ENCODE data around the gene NHERF2. TPM values are rescaled to one million over a fixed set of nuclear protein-coding genes. Genes with fewer than 3 reads are reported as not detected.

The NHERF2 gene
- polyA plus RNA-seq, 5 donors = 63.1 to 196 (median 91.8) TPM

DNA sequence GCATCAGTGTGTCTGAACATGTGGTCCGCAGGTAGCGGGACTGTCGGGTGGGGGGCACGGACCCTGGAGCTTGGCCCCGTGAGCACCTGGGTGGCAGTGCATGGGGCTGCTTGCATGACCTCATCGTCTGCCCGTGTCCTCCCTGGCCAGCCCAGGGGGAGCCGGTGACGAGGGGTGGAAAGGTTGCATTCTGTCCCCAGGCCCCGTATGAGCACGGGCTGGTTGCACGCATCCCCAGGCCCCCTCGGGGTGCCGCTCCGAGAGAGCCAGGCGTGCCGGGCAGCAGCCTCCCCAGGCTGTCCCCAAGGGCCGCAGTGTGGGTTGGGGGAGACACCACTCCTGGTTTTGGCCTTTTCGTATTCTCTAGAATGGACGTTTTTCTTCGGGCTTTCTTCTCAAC lies 51.0 kb downstream of the NHERF2 start:
- DNase-seq = no peak

DNA sequence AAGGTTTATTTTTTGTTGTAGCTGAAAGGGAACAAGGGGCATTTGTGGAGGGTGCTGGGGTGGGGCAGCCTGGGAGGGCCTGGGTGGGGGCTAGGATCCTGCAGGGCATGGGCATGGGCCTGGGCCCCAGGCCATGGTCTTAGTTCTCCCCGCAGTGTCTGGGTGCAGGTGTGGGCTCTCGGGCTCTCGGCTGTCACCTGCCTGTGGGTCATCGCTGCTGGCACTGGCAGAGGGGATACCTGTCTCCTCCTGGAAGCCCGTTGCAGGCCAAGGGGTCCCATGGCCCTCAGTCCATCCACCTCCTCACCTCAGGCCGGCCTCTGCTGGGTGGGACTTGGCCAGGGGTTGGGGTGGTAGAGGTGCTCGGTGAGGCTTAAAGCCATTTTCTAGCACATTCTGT lies 51.4 kb downstream of the NHERF2 start:
- DNase-seq = no peak

DNA sequence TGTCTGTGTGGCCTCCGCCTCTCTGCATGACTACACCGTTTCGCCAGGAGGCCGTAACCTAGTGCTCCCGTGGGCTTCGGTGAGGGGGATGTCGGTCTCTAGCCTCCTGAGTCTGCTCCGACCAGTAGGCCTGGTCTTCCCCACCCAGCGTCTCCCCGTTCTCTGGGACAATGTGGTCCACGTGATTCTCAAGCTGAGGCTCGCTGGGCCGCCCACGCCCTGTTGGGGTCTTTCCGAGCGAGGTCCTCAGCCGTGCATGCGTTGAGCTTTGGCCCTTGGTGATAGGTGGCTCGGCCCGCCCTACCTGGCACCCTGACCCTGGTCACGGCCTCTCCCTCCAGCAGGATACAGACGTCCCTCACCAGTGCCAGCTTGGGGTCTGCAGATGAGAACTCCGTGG lies 52.0 kb downstream of the NHERF2 start:
- no peak for DNase-seq

DNA sequence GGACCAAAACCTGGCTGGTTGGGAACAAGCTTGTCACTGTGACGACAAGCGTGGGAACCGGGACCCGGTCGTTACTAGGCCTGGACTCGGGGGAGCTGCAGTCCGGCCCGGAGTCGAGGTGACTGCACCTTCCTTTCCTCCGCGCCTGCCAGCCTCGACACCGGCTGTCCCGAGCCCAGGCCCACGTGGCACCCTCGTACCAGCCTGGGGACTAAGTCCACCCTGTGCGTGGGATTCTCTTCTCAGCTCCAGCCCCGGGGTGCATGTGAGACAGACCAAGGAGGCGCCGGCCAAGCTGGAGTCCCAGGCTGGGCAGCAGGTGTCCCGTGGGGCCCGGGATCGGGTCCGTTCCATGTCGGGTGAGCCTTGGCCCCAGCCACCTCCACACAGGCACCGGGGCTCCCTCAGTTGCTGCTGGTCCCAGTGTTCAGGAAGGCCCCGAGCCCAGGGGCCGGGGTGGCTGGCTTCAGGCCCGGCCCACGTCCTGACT lies 52.7 kb downstream of the NHERF2 start:
- DNase-seq = no peak

DNA sequence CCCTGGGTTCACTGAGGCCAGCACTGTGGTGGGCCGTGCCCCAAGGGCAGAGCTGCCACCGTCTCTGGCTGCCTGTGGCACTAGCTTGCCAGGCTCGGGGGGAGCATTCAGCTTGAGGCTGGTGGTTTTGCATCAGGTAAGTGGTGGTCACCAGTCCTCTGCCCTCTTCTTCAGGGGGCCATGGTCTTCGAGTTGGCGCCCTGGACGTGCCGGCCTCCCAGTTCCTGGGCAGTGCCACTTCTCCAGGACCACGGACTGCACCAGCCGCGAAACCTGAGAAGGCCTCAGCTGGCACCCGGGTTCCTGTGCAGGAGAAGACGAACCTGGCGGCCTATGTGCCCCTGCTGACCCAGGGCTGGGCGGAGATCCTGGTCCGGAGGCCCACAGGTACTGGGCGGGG lies 53.3 kb downstream of the NHERF2 start:
- no peak for DNase-seq

DNA sequence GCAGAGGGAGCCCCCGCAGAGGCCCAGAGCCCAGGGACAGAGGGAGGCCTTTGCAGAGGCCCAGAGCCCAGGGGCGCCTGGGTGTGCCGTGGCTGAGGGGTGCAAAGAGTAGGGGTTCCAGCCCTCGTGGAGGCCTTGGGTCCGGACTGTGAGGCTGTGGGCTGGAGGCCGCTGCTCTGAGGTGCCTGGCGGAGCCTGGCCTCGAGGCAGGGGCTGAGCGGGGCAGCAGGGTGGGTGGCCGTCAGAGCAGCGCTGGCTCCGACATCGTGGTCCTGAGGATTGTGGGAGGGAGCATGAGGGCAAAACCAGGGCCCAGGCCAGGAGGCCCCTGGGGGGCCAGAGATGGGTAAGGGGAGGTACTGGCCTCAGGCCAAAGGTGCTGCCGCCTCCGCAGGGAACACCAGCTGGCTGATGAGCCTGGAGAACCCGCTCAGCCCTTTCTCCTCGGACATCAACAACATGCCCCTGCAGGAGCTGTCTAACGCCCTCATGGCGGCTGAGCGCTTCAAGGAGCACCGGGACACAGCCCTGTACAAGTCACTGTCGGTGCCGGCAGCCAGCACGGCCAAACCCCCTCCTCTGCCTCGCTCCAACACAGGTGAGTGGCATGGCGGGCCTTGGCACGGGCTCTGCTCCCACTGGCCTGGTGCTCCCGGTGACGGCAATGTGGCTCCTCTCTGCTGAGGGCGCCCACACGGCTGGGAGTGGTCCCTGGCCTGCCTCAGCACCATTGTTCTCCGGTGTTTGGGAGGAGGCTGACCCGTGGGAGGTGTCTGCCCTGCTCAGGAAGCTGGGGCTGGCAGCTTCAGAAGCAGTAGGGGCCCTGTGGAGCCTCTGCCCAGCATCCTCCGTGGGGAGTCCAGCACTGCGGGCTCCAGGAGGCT lies 54.7 kb downstream of the NHERF2 start:
- DNase-seq = no peak

DNA sequence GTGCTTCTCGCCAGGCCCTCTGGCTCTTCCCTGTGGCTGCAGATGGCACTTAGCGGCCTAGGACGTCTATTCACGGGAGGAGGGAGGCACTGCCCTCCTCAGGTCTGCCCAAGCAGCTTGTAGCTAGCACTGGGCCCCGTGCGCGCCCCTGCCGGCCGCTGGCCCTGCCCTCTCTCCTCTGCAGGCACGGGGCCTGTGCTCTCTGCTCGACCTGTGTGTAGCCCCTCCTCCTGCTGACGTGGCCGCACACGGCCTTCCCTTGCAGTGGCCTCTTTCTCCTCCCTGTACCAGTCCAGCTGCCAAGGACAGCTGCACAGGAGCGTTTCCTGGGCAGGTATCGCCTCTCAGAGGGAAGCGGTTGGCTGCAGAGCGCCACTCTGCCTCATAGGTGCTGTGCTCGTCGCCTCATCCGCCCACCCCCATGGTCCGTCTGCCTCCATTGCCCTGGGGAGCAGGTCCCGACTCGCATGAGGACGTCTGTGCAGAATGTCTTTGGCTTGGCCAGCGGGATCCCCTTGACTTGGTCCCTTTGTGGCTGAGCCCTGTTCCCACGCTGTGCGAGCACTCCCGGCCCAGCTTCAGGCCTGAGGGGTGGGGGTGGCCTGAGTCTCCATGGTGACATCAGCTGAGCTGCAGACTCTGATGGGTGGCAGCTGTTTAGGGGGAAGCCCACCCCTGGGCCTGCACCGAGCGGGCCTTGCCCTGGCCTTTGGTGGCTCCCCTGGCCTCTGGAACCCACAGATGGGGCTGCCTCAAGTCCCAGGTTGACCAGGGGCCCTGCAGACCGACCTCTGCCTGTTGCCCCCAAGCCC lies 55.7 kb downstream of the NHERF2 start:
- peak; percentile 74 to 78 for DNase-seq

DNA sequence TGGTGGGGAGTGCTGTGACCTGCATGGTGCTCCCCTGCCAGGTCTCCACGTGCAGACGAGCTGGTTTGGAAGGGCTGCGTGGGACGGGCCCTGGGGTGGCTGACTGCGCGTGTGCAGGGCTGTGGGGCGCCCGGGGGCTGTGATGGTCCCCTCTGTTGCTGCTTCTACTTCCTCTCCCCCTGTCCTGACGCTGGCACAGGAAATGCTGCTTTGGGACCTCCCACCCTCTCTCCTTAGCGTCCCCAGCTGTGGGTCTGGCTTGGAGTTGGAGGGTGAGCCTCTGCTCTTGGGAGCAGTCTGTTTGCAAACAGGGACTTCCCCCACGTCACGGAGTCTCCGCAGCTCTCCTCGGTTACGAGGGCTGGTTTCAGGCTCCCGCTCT lies 56.3 kb downstream of the NHERF2 start:
- DNase-seq = peak; percentile 87 to 88

DNA sequence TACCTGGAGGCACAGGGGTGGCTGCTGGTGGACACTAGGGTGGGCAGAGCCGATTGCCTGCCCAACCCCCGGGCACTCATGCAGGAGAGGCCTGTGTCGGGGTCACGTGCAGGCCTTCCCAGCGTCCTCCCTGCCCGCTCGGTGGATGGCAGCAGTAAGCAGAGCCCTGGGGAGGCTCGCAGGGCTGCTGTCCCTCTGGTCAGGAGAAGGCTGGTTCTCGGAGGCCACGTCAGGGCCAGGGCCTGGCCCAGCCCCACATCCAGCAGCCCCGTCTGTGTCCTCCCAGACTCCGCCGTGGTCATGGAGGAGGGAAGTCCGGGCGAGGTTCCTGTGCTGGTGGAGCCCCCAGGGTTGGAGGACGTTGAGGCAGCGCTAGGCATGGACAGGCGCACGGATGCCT lies 56.7 kb downstream of the NHERF2 start:
- DNase-seq = no peak

DNA sequence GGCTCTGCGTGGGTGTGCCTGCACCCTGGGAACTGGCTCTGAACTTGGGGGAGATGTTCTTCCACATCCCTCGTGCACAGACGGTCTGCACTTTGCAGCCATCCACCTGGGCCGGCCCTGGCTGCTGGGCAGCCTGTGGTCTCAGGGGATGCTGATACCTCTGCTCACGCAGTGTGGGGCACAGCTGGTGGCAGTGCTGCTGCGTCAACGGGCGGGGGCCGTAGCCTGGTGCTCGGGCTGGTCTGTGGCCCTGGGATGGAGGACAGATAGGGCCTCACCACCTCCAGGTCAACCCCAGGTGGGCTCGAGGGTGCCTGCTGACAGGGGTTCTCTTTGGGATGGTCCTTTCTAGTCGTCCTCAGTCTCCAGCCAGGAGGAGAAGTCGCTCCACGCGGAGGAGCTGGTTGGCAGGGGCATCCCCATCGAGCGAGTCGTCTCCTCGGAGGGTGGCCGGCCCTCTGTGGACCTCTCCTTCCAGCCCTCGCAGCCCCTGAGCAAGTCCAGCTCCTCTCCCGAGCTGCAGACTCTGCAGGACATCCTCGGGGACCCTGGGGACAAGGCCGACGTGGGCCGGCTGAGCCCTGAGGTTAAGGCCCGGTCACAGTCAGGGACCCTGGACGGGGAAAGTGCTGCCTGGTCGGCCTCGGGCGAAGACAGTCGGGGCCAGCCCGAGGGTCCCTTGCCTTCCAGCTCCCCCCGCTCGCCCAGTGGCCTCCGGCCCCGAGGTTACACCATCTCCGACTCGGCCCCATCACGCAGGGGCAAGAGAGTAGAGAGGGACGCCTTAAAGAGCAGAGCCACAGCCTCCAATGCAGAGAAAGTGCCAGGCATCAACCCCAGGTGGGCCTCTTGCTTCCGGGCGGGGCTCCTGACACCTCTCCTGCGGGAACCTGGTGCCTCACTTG lies 57.4 kb downstream of the NHERF2 start:
- DNase-seq = no peak

DNA sequence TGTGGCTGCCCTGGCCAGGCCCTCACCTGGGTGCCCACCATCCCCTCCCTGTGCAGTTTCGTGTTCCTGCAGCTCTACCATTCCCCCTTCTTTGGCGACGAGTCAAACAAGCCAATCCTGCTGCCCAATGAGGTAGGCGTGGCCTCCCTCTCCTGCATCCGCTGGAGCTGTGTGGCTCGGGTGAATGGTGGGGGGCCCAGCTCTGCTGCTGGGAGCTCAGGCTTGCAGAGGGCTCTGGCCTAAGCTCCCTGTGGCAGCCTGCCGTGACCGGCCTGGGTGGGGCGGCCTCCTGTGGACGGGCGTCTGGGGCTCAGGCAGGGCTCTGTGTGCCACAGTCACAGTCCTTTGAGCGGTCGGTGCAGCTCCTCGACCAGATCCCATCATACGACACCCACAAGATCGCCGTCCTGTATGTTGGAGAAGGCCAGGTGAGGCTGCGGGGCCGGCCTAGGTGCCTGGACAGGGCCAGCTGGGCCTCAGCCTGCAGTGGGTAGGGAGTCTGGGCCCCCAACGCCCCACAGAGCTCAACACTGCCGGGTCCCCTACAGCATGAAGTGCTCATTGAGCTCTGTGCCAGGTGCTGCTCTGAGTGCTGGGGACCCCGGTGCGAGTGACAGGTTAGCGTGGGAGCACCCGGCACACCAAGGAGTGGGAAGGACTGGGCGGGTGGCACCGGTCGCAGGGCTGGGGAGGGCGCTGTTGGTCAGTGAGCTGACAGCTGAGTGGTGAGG lies 58.4 kb downstream of the NHERF2 start:
- no peak for DNase-seq

DNA sequence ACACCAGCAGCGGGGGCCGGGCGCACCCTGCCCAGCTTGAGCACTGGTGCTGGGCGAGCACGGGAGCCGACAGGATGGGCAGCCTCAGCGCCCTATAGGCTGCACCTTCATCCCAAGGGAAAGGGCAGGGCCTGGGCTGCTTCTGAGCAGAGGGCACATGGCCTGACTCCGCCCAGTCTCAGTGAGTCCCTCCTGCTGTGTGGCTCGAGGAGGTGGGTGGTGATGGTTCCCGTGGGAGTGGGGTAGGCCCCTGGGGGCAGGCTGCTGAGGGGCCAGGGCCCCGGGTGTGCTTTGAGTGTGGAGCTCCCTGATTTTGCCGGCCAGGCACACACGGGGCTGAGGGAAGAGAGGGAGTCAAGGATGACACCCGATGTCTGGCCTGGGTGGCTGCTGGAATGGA lies 59.0 kb downstream of the NHERF2 start:
- no peak for DNase-seq

DNA sequence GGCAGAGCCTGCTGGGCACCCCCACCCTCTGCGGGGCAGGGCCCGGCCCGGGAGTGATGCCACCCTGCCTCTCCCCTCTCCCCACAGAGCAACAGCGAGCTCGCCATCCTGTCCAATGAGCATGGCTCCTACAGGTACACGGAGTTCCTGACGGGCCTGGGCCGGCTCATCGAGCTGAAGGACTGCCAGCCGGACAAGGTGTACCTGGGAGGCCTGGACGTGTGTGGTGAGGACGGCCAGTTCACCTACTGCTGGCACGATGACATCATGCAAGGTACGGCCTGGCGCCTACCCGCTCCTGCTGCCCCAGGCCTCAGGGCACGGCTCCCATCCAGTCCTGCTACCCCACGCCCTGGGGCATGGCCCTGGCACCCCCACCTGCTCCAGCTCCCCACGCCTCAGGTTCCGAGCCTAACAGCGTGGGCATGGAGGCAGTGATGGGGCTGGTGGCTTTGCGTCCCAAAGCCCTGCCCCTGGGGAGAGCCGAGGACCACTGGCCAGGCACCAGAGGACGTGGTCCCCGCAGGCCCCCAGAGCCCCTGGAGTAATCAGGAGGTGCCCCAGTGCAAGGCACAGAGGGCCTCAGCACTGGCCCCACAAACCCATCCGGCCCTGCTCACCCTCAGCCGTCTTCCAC lies 59.5 kb downstream of the NHERF2 start:
- DNase-seq = no peak

DNA sequence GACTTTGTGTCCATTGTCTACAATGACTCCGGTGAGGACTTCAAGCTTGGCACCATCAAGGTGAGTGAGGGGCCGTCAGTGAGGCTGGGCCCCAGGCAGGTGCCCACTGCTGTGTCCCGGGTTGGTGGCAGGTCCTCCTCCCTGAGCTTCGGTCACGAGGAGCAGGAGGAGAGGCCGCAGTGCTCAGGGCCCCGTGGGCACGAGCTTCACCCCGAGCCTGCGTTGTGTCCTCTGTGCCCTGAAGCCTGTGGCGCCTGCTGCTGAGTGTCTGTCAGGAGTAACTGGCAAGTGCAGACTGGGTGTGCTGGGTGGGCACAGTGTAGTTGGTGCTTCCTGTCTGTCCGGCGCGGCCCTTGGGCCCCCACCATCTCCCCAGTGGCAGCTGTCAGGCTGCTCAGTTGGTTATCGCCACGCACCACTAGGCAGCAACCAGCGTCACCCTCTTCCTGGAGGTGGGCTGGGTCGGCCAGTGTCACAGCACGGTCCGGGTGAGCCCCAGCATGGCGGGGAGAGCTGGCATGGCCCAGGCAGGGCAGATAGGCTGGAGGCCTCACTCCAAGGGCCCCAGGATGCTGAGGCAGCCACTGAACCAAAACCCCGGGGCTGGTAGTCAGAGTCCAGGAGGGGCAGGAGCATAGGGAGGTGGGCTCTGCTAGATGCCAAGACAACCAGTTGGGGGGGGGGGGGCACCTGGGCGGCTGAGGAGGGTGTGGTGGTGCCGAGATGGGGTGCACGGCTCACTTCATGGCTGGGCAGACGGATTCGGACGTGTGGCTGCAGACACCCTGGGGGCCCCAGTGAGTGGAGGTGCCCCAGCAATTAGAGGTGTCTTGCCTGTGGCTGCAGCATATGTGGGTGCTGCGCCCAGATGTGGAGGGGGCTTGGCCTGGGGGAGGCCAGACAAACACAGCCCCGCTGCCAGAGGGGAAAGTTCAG lies 60.4 kb downstream of the NHERF2 start:
- DNase-seq = no peak

DNA sequence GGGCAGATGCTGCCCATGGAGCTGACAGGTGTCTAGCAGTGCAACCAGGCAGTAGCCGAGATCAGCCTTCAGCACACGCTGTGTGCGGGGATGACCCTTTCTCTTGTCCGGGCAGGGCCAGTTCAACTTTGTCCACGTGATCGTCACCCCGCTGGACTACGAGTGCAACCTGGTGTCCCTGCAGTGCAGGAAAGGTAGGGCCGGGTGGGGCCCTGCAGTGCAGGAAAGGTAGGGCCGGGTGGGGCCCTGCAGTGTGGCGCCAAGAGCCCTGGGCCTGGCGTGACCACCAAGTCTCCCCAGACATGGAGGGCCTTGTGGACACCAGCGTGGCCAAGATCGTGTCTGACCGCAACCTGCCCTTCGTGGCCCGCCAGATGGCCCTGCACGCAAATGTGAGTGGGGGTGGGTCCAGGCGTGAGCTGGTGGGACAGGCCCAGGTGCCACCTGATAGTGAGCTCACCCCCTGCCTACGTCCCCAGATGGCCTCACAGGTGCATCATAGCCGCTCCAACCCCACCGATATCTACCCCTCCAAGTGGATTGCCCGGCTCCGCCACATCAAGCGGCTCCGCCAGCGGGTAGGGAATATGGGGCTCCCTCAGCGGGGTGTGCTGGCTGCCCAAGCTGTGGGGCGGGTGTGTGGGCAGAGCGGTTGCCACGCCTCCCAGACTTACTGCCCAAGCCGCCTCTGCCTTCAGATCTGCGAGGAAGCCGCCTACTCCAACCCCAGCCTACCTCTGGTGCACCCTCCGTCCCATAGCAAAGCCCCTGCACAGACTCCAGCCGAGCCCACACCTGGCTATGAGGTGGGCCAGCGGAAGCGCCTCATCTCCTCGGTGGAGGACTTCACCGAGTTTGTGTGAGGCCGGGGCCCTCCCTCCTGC lies 61.3 kb downstream of the NHERF2 start:
- DNase-seq = no peak
